Measurements from ENCODE around the gene PTPRN. TPM values are rescaled to one million over a fixed set of nuclear protein-coding genes. Genes with fewer than 3 reads are reported as not detected.
A peak's percentile ranks its signal among the peaks of the same experiment; 100 is the strongest.

PTPRN gene
- total and polyA plus RNA-seq, 10 of the 15 experiments (the other 5 are each of a cell fraction or from before 2014, with no cell fraction given): 0.28 to 0.69 TPM; not detected in 8

DNA sequence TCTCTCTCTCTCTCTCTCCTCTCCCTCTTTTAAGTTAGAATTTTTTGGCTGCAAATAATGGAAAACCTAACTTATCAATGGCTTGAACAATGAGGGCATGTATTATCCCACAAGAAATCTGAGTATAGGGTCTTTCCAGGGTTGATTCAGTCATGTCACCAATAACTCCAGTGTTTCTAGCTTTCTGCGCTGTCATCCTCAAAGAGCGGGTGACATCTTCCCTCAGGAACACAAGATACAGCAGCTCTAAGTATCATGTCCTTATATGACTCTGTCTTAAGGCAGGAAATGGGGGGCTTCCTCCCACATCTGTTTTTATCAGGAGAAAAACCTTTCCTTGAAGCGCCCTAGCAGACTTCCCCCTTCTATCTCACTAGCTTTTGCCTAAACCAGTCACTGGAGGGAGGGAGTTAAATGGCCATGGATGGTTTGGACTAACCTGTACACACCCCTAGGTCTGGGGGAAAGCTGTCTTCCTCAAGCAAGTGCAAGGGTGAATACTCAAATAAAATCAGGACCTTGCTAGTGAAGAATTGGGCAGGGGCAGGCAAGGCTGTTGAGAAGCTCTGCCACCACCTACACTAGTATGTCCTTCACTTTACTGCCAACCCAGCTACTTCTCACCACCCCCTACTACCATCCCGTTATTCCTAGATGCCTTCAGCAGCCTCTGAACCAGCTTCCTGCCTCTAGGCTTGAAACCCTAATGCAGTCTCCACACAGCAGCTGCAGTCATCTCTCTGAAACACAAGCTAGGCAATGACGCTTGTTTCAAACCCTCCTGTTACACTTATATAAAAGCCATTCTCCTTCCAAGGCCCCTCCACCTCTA, 48.0 kb downstream of the PTPRN start:
- Histone ChIP-seq H3K27ac (ENCODE audit: control insufficient read depth, insufficient read depth) (no peak overlapping the region), H3K79me2 (ENCODE audit: control insufficient read depth, insufficient read depth, low read length) (no peaks in the 10 kb centered on the region), H3K27me3 (replicated peaks in 1 of 2; ENCODE audit: control insufficient read depth in 2 of 2, insufficient read depth in 2 of 2, low read length in 1 of 2) (peaks cover 0 to 4% of the 10 kb centered on the region in 2 experiments; a peak in 1 of 4 replicates), H3K36me3 (ENCODE audit: control insufficient read depth in 2 of 2, insufficient read depth in 2 of 2, low read length in 1 of 2) (no peaks in the 10 kb centered on the region), H3K4me3 (no peak overlapping the region), H3K4me2 (ENCODE audit: control insufficient read depth, insufficient read depth) (no peak overlapping the region), H3K9ac (ENCODE audit: control insufficient read depth, insufficient read depth, low read length) (no peak overlapping the region), H4K20me1 (ENCODE audit: control insufficient read depth, insufficient read depth) (no peaks in the 10 kb centered on the region), H3K9me3 (replicated peaks; ENCODE audit: control insufficient read depth, insufficient read depth, low read length) (no peaks in the 10 kb centered on the region), H3K4me1 (ENCODE audit: control insufficient read depth, insufficient read depth, low read length) (no peaks in the 10 kb centered on the region), H2AFZ (ENCODE audit: control insufficient read depth, low read depth, low read length) (no peak overlapping the region)
- no TSS peak for BruUV-seq (replicated peaks)
- RAD21 ChIA-PET (ENCODE audit: unreplicated experiment): interaction anchor here (0.7 to 1.4 kb wide), 5 partner anchors 9 to 34 kb away, joined by 3 to 6 read pairs (median 4); partner anchors contain the start of genes ANKZF1 and ATG9A
- DNase-seq (ENCODE audit: low read depth, low spot score) (no peak), FAIRE-seq (no peak), ATAC-seq (0 out of 3 replicates have a peak, but pooled peaks have one; percentile 23)
- in situ Hi-C loops (cut with MboI): no loop called here
- POLR2A ChIA-PET: interaction anchor here (0.9 to 1.0 kb wide), 2 partner anchors 16 to 32 kb away, joined by 3 read pairs; partner anchors contain the start of genes ANKZF1 and ATG9A
- TF ChIP-seq, protein P1, sequence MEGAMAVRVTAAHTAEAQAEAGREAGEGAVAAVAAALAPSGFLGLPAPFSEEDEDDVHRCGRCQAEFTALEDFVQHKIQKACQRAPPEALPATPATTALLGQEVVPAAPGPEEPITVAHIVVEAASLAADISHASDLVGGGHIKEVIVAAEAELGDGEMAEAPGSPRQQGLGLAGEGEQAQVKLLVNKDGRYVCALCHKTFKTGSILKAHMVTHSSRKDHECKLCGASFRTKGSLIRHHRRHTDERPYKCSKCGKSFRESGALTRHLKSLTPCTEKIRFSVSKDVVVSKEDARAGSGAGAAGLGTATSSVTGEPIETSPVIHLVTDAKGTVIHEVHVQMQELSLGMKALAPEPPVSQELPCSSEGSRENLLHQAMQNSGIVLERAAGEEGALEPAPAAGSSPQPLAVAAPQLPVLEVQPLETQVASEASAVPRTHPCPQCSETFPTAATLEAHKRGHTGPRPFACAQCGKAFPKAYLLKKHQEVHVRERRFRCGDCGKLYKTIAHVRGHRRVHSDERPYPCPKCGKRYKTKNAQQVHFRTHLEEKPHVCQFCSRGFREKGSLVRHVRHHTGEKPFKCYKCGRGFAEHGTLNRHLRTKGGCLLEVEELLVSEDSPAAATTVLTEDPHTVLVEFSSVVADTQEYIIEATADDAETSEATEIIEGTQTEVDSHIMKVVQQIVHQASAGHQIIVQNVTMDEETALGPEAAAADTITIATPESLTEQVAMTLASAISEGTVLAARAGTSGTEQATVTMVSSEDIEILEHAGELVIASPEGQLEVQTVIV (IDR thresholded peaks at IDR 0.05; ENCODE audit: borderline replicate concordance, partially characterized antibody): no peak
- TF ChIP-seq ZNF622 (IDR thresholded peaks at IDR 0.05): no peak
- TF ChIP-seq SMAD1 (IDR thresholded peaks at IDR 0.05; ENCODE audit: low read depth, partially characterized antibody): no peak
- TF ChIP-seq, protein P2, sequence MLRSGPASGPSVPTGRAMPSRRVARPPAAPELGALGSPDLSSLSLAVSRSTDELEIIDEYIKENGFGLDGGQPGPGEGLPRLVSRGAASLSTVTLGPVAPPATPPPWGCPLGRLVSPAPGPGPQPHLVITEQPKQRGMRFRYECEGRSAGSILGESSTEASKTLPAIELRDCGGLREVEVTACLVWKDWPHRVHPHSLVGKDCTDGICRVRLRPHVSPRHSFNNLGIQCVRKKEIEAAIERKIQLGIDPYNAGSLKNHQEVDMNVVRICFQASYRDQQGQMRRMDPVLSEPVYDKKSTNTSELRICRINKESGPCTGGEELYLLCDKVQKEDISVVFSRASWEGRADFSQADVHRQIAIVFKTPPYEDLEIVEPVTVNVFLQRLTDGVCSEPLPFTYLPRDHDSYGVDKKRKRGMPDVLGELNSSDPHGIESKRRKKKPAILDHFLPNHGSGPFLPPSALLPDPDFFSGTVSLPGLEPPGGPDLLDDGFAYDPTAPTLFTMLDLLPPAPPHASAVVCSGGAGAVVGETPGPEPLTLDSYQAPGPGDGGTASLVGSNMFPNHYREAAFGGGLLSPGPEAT (IDR thresholded peaks at IDR 0.05; ENCODE audit: low read depth): no peak
- TF ChIP-seq TARDBP (IDR thresholded peaks at IDR 0.05; ENCODE audit: borderline replicate concordance): no peak
- TF ChIP-seq, protein P3, sequence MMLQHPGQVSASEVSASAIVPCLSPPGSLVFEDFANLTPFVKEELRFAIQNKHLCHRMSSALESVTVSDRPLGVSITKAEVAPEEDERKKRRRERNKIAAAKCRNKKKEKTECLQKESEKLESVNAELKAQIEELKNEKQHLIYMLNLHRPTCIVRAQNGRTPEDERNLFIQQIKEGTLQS (IDR thresholded peaks at IDR 0.05; ENCODE audit: borderline replicate concordance, extremely low read depth, low read depth, low read length): no peak
- no peak for TF ChIP-seq YY1 (IDR thresholded peaks at IDR 0.05; ENCODE audit: low read depth, low read length)
- TF ChIP-seq, protein P4, sequence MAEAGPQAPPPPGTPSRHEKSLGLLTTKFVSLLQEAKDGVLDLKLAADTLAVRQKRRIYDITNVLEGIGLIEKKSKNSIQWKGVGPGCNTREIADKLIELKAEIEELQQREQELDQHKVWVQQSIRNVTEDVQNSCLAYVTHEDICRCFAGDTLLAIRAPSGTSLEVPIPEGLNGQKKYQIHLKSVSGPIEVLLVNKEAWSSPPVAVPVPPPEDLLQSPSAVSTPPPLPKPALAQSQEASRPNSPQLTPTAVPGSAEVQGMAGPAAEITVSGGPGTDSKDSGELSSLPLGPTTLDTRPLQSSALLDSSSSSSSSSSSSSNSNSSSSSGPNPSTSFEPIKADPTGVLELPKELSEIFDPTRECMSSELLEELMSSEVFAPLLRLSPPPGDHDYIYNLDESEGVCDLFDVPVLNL (IDR thresholded peaks at IDR 0.05; ENCODE audit: low read depth, low read length): no peak
- no peak for TF ChIP-seq POLR2A (IDR thresholded peaks at IDR 0.05; ENCODE audit: low read depth, low read length)
- TF ChIP-seq SMC3 (IDR thresholded peaks at IDR 0.05; ENCODE audit: borderline replicate concordance, low read length): no peak
- TF ChIP-seq KLF5 (IDR thresholded peaks at IDR 0.05; ENCODE audit: partially characterized antibody): no peak
- no peak for TF ChIP-seq ZNF384 (IDR thresholded peaks at IDR 0.05; ENCODE audit: borderline replicate concordance, low read depth, low read length)
- no peak for TF ChIP-seq TBL1XR1 (IDR thresholded peaks at IDR 0.05; ENCODE audit: low read depth, low read length)
- no peak for TF ChIP-seq CBX5 (IDR thresholded peaks at IDR 0.05; ENCODE audit: low read depth)
- no peak for TF ChIP-seq KDM1A (IDR thresholded peaks at IDR 0.05; ENCODE audit: borderline replicate concordance)
- no peak for TF ChIP-seq RELA (IDR thresholded peaks at IDR 0.05; ENCODE audit: borderline replicate concordance, partially characterized antibody)
- no peak for TF ChIP-seq NR2C1 (IDR thresholded peaks at IDR 0.05)
- CTCF ChIA-PET: interaction anchor here (0.8 to 4.2 kb wide), 6 partner anchors 9 to 37 kb away, joined by 3 to 33 read pairs (median 4); partner anchors contain the start of gene DNAJB2
- WGBS (ENCODE audit: insufficient coverage, insufficient replicate concordance, low lambda C conversion rate, missing lambda C conversion rate): 50% methylated on average over 5 of the region's 5 CpGs
- SMC1A ChIA-PET (ENCODE audit: uncharacterized antibody, unreplicated experiment): interaction anchor here (0.6 to 1.8 kb wide), 3 partner anchors 12 to 296 kb away, joined by 3 to 5 read pairs (median 3); no protein-coding TSS in a partner anchor
- intact Hi-C loops (cut with micrococcal nuclease; ENCODE audit: unreplicated experiment): no loop called here

Data from GM12878 (cell line).